Mesothelial cell of epicardium (in vitro differentiated cells): ENCODE measurements around the gene MYO1D. TPM values are rescaled to one million over a fixed set of nuclear protein-coding genes. Genes with fewer than 3 reads are reported as not detected.
"Not testable (repeated sequence)": the region's sequence is repeated elsewhere in the genome, so short reads cannot be mapped to it uniquely, and the experiment has no call there.

ENCODE experiments used
- DNase-seq, 2 experiments: peaks; one replicate each; pipeline ENCODE4 v3.0.0; 2021; ENCODE audit warnings: low spot score in 2 of 2; ENCODE audit not compliant: unreplicated experiment in 2 of 2
- H3K27ac Mint-ChIP-seq: 2 replicates; pipeline ENCODE4 v1.8.0; 2021; ENCODE audit warnings: mixed read lengths
- H3K27me3 Mint-ChIP-seq: 2 replicates; pipeline ENCODE4 v1.8.0; 2021; ENCODE audit warnings: low read depth, mixed read lengths
- H3K36me3 Mint-ChIP-seq: 2 replicates; pipeline ENCODE4 v1.8.0; 2021; ENCODE audit warnings: mixed read lengths
- H3K4me1 Mint-ChIP-seq: 2 replicates; pipeline ENCODE4 v1.8.0; 2021; ENCODE audit warnings: mixed read lengths
- H3K4me3 Mint-ChIP-seq: 2 replicates; pipeline ENCODE4 v1.8.0; 2021; ENCODE audit warnings: mild to moderate bottlenecking, moderate library complexity, mixed read lengths
- H3K9me3 Mint-ChIP-seq: 2 replicates; pipeline ENCODE4 v1.8.0; 2021; ENCODE audit warnings: mixed read lengths
- CTCF ChIP-seq: fragments of 200-600 bp; sonication (generic); IDR thresholded peaks from one replicate; pipeline ENCODE4 v1.5.0; 2021; ENCODE audit warnings: antibody characterized with exemption; ENCODE audit not compliant: unreplicated experiment
- total RNA-seq: library from RNA; stranded (reverse); gene quantifications from 3 replicates; pipeline ENCODE4 v1.2.1, GENCODE V29; 2021

The MYO1D gene
- total RNA-seq, 1 donor from 2014 or later = 48.6 TPM

- H3K36me3 Mint-ChIP-seq = no peaks in the 10 kb centered on the region
- no peak overlapping the region for H3K27ac Mint-ChIP-seq
- H3K4me1 Mint-ChIP-seq = peaks cover 13% of the 10 kb centered on the region
- no peaks in the 10 kb centered on the region for H3K9me3 Mint-ChIP-seq
- H3K4me3 Mint-ChIP-seq = peak overlapping the region; percentile 55
- no peak for TF ChIP-seq CTCF
- DNase-seq = no peak
- no peaks in the 10 kb centered on the region for H3K27me3 Mint-ChIP-seq
These were observed 53.9 kb downstream of the MYO1D start for GRCh38 chr17:32822996-32823395.

GRCh38 chr17:32821987-32822934, 54.7 kb downstream of the MYO1D start:
- not testable (repeated sequence) for H3K27ac Mint-ChIP-seq, H3K4me1 Mint-ChIP-seq, H3K9me3 Mint-ChIP-seq, H3K36me3 Mint-ChIP-seq, H3K27me3 Mint-ChIP-seq
- DNase-seq = peak; percentile 20 to 60
- H3K4me3 Mint-ChIP-seq = peak overlapping the region; percentile 43

GRCh38 chr17:32820440-32820839, 56.5 kb downstream of the MYO1D start:
- H3K27me3 Mint-ChIP-seq = no peaks in the 10 kb centered on the region
- no peak overlapping the region for H3K27ac Mint-ChIP-seq
- H3K36me3 Mint-ChIP-seq = no peaks in the 10 kb centered on the region
- no peak for DNase-seq
- TF ChIP-seq CTCF = no peak
- H3K4me3 Mint-ChIP-seq = no peak overlapping the region
- H3K9me3 Mint-ChIP-seq = no peaks in the 10 kb centered on the region
- H3K4me1 Mint-ChIP-seq = peaks cover 8% of the 10 kb centered on the region

GRCh38 chr17:32819787-32820186, 57.1 kb downstream of the MYO1D start:
- no peaks in the 10 kb centered on the region for H3K36me3 Mint-ChIP-seq
- no peaks in the 10 kb centered on the region for H3K9me3 Mint-ChIP-seq
- no peaks in the 10 kb centered on the region for H3K27me3 Mint-ChIP-seq
- no peak overlapping the region for H3K27ac Mint-ChIP-seq
- H3K4me1 Mint-ChIP-seq = peaks cover 6% of the 10 kb centered on the region
- DNase-seq = no peak
- no peak overlapping the region for H3K4me3 Mint-ChIP-seq
- TF ChIP-seq CTCF = no peak

GRCh38 chr17:32819035-32819434, 57.9 kb downstream of the MYO1D start:
- no peak overlapping the region for H3K27ac Mint-ChIP-seq
- H3K4me3 Mint-ChIP-seq = no peak overlapping the region
- no peak for DNase-seq
- no peaks in the 10 kb centered on the region for H3K9me3 Mint-ChIP-seq
- peaks cover 4% of the 10 kb centered on the region for H3K4me1 Mint-ChIP-seq
- H3K36me3 Mint-ChIP-seq = no peaks in the 10 kb centered on the region
- H3K27me3 Mint-ChIP-seq = no peaks in the 10 kb centered on the region
- no peak for TF ChIP-seq CTCF

GRCh38 chr17:32815460-32815859, 61.5 kb downstream of the MYO1D start:
- Mint-ChIP-seq H3K27ac (no peak overlapping the region), H3K4me1 (peaks cover 2% of the 10 kb centered on the region)

More at GRCh38 chr17:32815460-32815859, 61.5 kb downstream of the MYO1D start:
- Mint-ChIP-seq H3K9me3 (no peaks in the 10 kb centered on the region), H3K36me3 (no peaks in the 10 kb centered on the region), H3K27me3 (no peaks in the 10 kb centered on the region), H3K4me3 (no peak overlapping the region)
- TF ChIP-seq CTCF = no peak
- DNase-seq = no peak
